Anterior cingulate cortex (tissue), 58 donors: Measurements from ENCODE around the gene LHX5.

Experiments used
- DNase-seq, 58 donors: peaks; one replicate each; lab custom pipeline; 2025; lab: John Stamatoyannopoulos, UW

Gene LHX5

DNA sequence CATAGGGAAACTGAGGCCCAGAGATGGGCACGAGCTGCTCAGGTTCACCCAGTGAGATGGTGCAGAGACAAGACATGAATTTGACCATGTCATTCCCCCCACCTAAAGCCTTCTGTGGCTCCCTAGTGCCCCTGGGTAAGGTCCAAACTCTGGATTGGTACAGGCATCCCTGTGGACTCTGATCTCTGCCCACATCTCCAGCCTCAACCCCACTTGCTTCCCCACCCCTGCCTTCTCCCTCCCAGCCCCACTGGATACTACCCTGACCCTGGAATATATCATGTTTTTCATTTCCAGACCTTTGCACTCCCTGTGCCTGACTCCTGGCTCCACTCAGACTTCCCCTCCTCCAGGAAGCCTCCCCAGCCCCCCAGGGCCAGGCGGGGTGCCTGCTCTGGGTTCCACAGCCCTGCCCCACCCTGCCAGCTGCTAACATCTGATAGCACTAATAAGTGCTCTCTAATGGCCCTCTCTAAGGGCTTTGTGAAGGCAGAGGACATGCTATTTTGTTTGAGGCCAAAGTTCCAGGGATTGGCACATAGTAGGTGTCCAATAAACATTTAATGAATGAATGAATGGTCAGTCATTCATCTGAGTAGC is 50.6 kb downstream of the LHX5 start:
- no peak for DNase-seq

DNA sequence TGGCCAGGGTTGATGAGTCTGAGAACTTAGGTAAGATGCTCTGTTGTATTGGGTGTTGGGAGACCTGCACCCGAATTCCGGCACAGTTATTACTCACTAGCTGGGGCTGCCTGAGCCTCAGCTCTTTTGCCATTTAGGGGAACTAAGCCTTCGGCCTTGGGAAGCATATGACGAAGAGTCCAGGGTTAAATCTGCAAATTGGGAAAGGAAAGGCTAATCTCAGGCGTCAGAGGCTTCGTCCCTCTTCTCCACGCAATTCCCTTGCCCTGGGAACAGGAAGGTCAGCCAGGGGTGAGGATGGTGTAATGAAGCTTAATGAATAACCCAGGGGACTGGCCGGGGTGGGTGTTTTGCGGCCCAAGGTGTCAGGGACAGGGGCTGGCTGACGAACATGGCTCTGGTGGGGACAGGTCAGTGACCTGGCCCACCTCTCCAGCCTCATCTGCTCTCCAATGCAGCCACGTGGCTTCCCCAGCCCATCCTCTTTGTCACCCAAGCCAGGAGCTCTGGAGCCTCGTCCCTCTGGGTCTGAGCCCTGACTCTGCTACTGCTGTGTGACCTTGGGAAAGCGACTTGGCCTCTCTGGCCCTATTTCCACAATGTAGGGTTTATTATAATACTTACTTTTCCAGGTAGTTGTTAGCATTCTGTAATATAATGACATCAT is 53.3 kb downstream of the LHX5 start:
- DNase-seq, result no peak

DNA sequence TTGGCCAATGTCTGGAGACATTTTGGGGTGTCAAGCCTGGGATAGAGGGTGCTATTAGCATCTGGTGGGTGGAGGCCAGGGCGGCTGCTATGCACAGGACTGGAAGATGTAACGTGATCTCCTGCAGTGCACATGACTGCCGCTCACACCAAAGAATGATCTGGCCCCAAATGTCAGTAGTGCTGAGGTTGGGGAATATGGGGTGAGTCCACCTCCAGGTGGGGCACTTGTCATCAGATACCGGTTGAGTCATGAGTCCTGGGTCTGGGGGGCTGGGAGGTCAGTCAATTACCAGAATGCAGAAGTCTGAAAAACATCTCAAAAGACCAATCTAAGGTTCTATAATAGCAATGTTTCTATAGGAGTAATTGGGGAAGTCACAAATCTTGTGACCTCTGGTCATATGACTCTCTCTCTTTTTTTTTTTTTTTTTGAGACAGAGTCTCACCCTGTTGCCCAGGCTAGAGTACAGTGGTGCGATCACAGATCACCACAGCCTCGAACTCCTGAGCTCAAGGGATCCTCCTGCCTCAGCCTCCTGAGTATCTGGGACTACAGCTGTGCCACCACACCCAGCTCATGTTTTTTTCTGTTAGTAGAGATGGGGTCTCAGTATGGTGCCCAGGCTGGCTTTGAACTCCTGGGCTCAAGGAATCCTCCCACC is 55.4 kb downstream of the LHX5 start:
- DNase-seq, result no peak

DNA sequence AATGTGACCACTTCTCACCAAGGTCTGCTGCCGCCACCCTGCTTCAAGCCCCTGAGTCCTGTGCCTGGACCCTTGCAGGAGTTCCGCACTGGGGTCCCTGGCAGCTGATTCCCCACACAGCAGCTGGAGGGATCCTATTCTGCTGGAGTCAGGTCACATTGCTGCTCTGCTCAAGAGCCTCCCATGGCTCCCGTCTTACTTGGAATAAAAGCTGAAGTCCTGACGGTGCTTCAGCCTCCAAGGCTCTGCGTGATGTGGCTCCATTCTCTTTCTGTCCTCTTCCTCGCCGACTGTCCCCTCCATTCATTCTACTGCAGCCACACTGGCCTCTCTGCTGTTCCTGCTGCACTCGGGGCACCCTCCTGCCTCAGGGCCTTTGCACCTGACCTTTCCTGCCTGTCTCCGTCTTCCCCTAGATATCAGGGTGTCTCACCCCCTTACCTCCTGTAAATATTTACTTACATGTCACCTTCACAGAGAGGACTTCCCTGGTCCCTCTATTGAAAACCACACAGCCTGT is 57.1 kb downstream of the LHX5 start:
- no peak for DNase-seq

DNA sequence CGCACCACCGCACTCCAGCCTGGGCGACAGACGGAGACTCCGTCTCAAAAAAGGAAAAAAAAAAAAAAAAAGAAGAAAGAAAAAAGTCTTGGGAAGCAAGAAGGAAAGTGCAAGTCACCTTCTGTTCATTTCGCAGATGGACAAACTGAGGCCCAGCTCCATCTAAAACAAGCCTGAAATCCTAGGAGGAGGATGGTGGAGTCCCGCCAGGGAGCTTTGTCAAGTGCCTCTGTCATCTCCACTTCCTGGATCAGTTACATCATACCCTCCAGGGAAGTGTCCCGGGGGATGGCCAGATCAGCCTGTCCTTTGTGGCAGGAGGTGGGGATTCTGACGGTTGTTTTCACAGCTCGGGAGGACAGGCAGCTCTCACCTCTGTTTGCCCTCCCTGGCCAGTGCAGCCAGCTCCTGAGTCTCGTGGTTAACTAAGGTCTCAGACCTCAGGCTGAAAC is 58.2 kb downstream of the LHX5 start:
- no peak for DNase-seq
